LNCAP (cell line): ENCODE data around the gene SEMA6A.
A peak's percentile ranks its signal among the peaks of the same experiment; 100 is the strongest.

Experiments used
- TF ChIP-seq, protein P1 (sequence below): fragments of 450-650 bp; IDR thresholded peaks from 2 replicates; pipeline ENCODE4 v1.5.1; 2017; ENCODE audit warnings: mild to moderate bottlenecking

Gene SEMA6A

GRCh38 chr5:116583085-116583861, 8.7 kb upstream of the SEMA6A start:
- TF ChIP-seq, protein P1, sequence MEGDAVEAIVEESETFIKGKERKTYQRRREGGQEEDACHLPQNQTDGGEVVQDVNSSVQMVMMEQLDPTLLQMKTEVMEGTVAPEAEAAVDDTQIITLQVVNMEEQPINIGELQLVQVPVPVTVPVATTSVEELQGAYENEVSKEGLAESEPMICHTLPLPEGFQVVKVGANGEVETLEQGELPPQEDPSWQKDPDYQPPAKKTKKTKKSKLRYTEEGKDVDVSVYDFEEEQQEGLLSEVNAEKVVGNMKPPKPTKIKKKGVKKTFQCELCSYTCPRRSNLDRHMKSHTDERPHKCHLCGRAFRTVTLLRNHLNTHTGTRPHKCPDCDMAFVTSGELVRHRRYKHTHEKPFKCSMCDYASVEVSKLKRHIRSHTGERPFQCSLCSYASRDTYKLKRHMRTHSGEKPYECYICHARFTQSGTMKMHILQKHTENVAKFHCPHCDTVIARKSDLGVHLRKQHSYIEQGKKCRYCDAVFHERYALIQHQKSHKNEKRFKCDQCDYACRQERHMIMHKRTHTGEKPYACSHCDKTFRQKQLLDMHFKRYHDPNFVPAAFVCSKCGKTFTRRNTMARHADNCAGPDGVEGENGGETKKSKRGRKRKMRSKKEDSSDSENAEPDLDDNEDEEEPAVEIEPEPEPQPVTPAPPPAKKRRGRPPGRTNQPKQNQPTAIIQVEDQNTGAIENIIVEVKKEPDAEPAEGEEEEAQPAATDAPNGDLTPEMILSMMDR = no peak

DNA sequence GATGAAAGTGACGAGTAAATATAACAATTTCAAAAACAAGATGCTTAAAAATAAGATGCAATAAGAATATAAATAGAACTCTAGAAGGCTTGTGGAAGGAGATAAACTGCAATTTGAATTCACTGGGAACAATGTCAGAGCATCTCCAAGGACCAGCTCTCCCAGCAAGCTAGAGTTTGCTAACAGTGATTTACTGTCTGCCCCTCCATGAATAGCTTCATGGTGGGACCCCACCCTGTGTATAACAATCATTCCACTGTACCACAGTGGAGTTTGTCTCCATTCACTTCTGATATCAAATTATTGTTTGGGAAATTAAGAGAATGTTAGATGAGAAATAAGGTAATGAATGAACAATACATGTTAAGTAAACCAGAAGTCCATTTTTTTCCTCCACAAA, 7.3 kb upstream of the SEMA6A start:
- TF ChIP-seq, protein P1 = no peak

DNA sequence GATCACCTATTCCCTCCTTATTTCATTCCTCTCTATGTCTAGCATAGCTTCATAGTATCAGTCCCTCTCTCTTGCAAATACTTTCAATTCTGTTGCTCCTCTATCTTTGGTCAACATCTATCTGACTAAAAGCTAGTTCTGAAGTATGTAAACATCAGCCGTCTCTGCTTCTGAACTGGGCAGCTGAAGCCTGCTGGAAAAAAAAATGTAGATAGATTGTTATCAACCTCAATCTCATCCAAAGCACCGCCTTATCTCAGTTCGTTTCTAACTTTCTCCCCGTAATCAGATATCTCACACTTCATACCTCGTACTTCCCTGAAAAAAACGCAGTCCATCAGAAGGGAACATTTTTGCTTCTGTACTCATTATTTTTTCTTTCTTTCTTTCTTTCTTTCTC, 4.5 kb upstream of the SEMA6A start:
- TF ChIP-seq, protein P1 = no peak

- TF ChIP-seq, protein P1 = no peak
Observed at GRCh38 chr5:116578676-116579075, 4.1 kb upstream of the SEMA6A start.

DNA sequence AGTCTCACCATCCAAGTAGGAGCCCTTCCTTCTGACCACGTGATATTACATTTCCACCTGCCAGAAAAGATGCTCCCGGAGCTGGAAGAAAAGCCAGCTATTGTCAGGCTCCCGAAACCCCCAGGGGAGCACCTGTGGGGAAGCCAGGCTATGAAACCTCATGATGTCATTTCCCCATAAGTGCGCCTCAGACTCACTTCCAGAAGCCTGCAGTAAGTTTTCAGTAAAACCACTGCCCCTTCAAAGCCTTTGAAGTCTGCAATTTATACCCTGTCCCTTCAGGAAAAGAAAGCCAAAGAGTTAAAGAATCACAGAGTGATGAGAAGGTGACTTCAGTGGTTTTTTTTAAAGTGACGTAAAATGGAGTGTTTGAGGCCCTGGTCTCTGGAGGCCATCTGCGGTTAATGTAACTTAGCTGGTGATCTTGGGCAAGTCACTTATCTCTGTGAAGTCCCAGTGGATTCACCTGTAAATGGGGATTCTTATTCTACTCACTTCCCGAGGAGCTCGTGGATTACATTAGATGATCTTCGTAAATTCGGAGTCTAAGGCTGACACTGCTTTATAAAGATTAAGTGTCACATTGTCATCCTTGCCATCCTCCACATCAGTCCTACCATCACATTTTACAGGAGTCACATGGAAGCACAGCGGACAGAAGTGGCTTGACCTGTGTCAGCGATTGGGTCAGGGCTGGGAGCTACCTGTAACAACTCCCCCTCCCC, 2.6 kb upstream of the SEMA6A start:
- TF ChIP-seq, protein P1 = no peak

GRCh38 chr5:116576053-116576713, 1.6 kb upstream of the SEMA6A start:
- TF ChIP-seq, protein P1 = peak; percentile 53; the same call in 1 of the 2 replicates

DNA sequence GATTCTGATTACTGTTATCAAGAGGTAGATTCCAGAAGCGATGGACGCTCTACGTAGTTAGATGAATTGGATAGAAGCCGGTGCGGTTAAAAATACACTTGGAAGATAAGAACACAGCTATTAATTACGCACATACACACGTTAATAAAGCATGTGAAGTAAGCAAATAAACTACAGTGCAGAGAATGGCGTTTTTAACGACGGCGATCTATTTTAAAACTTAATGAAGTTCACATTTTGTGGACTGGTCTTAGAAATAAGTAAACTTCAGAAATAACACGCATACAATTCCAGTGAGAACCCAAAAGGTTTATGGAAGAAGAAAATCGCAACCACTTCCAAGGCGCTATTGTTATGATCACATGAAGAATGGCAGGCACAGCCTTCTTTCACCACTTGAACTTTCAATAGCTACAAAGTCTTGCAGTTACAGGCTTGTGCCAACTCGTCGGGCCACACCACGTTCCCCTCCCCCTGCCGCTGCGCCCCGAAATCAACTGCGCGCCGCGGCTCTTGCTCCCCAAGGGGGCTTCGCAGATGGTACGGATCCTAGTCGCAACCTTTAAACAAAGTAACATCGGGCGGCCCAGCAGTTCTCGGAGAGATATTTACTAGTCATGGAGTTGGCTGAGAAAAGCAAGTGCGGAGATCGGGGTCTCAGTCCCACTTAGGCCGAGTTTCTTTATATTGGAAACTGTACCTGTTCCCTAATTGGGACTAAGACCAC, 866 bp upstream of the SEMA6A start:
- TF ChIP-seq, protein P1 = no peak
